ELF-1 (cell line): ENCODE data around the gene KIF5C.
"Not testable (repeated sequence)": the region's sequence is repeated elsewhere in the genome, so short reads cannot be mapped to it uniquely, and the experiment has no call there.

Experiments
- DNase-seq: peaks from one replicate; pipeline ENCODE4 v3.0.0-alpha.2; 2016; ENCODE audit warnings: low read depth, low spot score

KIF5C gene

GRCh38 chr2:148965623-148966437 is 90.8 kb downstream of the KIF5C start:
- DNase-seq, result no peak

GRCh38 chr2:148966438-148966758 is 91.4 kb downstream of the KIF5C start:
- DNase-seq, result no peak

GRCh38 chr2:148967056-148967455 is 92.0 kb downstream of the KIF5C start:
- no peak for DNase-seq

GRCh38 chr2:148967578-148967977 is 92.6 kb downstream of the KIF5C start:
- no peak for DNase-seq

- no peak for DNase-seq
Observed at GRCh38 chr2:148968301-148968700, 93.3 kb downstream of the KIF5C start.

- DNase-seq, result no peak
Observed at GRCh38 chr2:148968776-148969319, 93.8 kb downstream of the KIF5C start.

GRCh38 chr2:148969659-148970061 is 94.6 kb downstream of the KIF5C start:
- no peak for DNase-seq

- no peak for DNase-seq
Observed at GRCh38 chr2:148970385-148970784, 95.4 kb downstream of the KIF5C start.

GRCh38 chr2:148971547-148971946 is 96.5 kb downstream of the KIF5C start:
- DNase-seq, result no peak

- peak; percentile 18 for DNase-seq
Observed at GRCh38 chr2:148974095-148974494, 99.1 kb downstream of the KIF5C start.

- DNase-seq, result peak; percentile 25
Observed at GRCh38 chr2:148978026-148978685, 103.1 kb downstream of the KIF5C start.

- DNase-seq, result no peak
Observed at GRCh38 chr2:148978706-148979105, 103.7 kb downstream of the KIF5C start.

GRCh38 chr2:148979164-148979918 is 104.3 kb downstream of the KIF5C start:
- DNase-seq, result no peak

- no peak for DNase-seq
Observed at GRCh38 chr2:148979919-148980277, 104.9 kb downstream of the KIF5C start.

- not testable (repeated sequence) for DNase-seq
Observed at GRCh38 chr2:148980496-148980895, 105.5 kb downstream of the KIF5C start.

- DNase-seq, result no peak
Observed at GRCh38 chr2:148981324-148981723, 106.3 kb downstream of the KIF5C start.

- no peak for DNase-seq
Observed at GRCh38 chr2:148981781-148982180, 106.8 kb downstream of the KIF5C start.

GRCh38 chr2:148982282-148982681 is 107.3 kb downstream of the KIF5C start:
- no peak for DNase-seq

- DNase-seq, result no peak
Observed at GRCh38 chr2:148983896-148984295, 108.9 kb downstream of the KIF5C start.

- DNase-seq, result no peak
Observed at GRCh38 chr2:148984449-148984848, 109.4 kb downstream of the KIF5C start.

- DNase-seq, result no peak
Observed at GRCh38 chr2:148987286-148987685, 112.3 kb downstream of the KIF5C start.

- DNase-seq, result no peak
Observed at GRCh38 chr2:148988337-148988736, 113.3 kb downstream of the KIF5C start.
